Sciatic nerve (tissue), 2 donors: ENCODE data around the gene NR5A1. TPM values are rescaled to one million over a fixed set of nuclear protein-coding genes. Genes with fewer than 3 reads are reported as not detected.

Experiments used
- ATAC-seq: fragments of 200-7000 bp; cut with Tn5 transposase; one replicate; pipeline ENCODE4 v1.9.1; 2020; ENCODE audit warnings: mild to moderate bottlenecking, moderate library complexity
- DNase-seq: peaks from one replicate; pipeline ENCODE4 v3.0.0-alpha.2; 2020; ENCODE audit warnings: low spot score
- intact Hi-C: fragments of 100-400 bp; cut with DNase I; formaldehyde crosslinking; loops from one replicate; pipeline ENCODE4 v1.14.2; 2022
- total RNA-seq: library from RNA; stranded (reverse); fragmentation: NEBNext Ultra II Directional; extraction: Animal tissue kit (Norgen Biotek cat#: 25700); gene quantifications from one replicate; pipeline ENCODE4 v1.2.1, GENCODE V29; 2021
- donor health status: DM: no; HTN: no; CAD: no.
- donor health status: DM: no; HTN: no; CAD: no.

Gene NR5A1
- total RNA-seq, 1 donor from 2014 or later = not detected

DNA sequence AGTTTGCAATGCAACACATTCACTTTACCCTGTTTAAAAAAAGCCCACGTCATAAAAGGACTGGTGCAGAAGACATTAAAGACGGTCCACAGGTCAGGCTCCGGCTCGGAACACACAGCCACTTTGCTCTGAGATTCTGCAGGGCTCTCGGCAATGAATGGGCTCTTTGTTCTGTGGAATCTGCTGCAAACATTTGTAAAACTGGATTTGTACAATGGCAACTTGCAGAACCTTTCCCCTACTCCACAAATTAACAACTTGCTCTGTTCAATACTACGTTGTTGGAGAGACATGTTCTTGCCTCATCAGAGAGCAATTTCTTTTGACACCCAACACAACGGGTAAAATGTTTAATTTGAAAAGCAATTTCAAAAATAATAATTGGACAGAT is 13.0 kb upstream of the NR5A1 start:
- DNase-seq = no peak
- intact Hi-C loops = no loop called here
- peak; percentile 57 for ATAC-seq

DNA sequence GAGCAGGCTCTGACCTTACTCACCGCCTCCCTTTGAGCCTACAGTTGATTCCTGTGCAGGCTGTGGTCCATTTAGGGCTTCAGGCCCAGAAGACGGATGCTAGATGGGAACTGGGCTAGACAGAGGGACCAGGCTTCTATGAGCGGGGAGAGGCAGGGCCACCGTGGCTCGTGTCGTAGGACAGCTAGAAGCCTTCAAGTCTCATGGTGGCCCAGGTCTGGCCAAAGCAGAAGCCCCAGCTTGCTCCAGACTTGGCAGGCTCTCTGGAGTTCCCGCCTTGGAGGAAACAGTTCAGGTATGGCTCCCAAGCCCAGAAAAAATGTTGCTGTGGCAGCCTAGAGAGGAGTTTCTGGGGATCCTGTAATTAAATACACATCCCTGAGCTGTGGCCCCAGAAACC is 10.9 kb upstream of the NR5A1 start:
- no peak for ATAC-seq
- no peak for DNase-seq
- intact Hi-C loops = no loop called here

DNA sequence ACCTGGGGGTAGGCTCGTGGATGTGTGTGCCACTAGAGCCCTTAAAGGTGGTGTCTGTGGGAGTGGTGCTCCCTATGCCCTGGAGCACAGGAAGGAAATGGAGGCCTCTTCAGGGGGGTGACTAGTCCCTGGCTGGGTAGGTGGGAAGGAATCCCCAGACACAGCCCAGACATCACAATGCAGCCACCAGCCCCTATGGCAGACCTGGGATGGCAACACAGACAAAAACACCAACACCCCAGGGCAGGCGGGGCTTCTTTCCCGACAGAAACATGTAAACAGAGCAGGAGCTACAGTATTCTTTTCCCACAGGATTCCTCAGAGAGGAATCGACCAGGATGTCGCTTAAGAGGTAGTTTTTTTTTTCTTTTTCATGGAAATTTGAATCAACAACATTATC is 10.4 kb upstream of the NR5A1 start:
- DNase-seq (no peak), ATAC-seq (no peak)
- intact Hi-C loops = no loop called here

DNA sequence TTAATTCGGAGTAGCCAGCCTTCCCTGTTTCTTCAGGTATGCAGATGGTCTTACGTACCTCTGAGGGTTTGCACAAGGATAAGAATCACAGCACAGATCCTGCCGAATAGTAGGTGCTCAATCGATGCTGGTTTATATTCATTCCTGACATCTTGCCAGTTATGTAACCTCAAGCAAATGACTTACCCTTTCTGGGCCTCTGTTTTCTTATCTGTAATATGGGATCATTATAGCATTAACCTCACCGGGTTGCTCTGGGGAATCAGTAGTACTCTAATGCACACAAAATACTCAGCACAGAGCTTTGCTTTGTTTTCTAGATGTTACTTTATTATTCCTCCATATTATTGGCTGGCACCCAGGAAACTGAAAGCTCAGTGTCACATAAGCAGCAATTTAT is 7.7 kb upstream of the NR5A1 start:
- intact Hi-C loops = no loop called here
- DNase-seq (no peak), ATAC-seq (no peak)

DNA sequence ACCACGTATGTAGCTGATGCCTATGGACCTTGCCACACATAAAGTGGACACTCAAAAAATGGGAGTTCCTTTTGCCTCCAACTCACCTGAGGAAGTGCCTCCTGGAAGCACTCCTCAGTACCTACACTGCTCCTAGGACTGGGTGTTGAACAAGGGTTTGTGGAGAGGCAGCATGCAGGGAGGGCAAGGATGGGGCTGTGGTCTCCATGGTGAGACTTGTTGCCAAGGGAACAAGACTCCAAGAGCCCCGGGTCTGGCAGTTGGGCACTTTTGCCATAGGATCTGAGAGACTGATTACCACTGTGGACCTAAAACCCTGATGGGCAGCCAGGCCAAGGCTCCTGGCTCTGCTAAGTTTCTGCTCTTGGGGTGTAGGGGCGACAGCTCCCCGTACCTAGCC is 6.9 kb upstream of the NR5A1 start:
- no peak for DNase-seq
- ATAC-seq = no peak
- intact Hi-C loops = no loop called here

DNA sequence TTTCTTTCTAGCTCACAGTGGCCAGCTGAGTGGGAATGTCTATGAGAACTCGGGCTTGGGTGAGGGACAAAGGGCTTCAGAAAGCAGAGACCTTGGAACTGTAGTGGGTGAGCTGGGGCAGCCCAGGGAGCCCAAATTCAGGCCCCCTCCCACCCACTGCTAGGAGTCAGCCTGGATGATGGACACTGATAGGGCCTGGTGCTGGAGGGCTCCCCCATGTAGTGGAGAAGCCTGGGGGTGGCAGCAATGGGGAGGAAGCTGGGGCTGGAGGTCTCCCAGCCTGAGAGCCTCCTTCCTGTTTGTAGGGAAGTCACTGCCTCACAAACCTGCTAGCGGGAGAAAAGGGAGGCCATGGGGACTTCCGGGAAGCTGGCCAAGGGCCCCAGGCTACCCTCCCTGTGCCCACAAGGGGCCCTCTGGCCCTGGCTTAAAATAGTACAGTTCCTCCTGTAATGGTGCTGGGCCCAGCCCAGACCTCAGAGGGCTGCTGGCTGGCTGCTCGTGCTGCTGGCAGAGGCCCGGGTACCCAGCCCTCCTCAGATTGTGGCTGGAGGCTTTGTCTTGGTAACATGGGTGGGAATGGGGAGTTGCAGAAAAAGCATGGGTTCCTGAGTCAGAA is 6.3 kb upstream of the NR5A1 start:
- intact Hi-C loops = no loop called here
- ATAC-seq (no peak), DNase-seq (no peak)

DNA sequence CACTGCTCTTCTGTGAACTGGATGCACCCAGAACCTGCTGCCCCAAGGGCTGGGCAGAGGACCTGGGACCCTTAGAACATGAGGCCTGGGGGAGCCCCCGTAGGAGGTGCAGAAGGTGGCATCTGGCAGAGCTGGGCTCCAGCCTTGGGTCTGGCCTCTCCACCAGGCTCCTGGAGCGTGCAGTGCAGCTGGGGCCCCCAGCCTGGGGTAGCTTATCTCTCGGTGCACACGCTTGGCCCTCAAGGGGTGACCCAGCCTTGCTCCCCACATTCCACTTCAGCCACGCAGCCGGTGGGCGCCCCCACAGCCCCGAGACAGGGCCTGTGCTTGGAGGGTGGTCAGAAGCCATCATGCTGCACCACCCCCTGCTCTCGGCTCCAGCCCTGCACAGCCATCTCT is 5.6 kb upstream of the NR5A1 start:
- intact Hi-C loops = no loop called here

DNA sequence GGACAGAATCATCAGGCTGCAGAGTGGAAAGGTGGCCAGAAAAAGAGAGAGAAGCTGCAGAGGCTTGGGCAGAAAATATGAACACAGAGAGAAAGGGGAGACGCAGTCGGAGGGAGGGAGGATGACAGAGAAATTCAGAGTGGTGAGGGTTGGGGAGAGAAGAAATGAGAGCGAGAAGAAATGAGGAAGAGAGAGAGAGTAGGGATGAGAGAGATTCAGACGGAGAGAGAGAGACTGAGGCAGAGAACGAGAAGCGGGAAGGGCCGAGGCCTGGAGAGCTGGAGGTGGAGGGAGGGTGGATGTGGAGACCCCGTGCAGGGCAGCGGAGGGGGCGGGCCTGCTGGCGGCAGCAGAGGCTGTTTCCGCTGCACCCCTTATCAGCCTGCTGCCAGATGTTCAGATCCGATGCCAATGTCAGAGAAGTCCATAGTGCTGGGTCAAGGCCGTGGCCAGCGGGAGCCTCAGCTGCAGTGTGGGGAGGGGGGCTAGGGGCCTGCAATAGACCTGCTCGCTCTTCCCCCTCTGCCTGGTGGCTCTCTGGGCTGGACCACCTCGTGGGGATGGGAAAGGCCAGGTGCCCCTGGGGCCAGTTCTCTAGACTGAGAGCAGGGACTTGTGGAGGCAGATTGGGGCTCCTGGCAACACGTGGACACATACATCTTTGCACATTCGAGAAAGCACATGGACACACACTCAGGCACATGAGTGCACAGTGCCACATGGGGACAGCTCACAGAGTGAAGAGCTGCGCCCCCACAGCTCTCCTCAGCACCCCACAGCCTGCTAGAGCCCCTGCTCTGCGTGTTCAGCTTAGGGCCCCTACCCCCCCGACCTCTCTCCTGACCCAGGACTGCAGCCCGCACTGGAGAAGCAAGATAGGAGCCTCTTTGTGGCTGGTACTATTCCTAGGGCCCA is 4.9 kb upstream of the NR5A1 start:
- intact Hi-C loops = no loop called here
- DNase-seq (no peak), ATAC-seq (no peak)

More for the DNA sequence above, 5.6 kb upstream of the NR5A1 start:
- peak; percentile 22 for ATAC-seq
- DNase-seq = no peak

DNA sequence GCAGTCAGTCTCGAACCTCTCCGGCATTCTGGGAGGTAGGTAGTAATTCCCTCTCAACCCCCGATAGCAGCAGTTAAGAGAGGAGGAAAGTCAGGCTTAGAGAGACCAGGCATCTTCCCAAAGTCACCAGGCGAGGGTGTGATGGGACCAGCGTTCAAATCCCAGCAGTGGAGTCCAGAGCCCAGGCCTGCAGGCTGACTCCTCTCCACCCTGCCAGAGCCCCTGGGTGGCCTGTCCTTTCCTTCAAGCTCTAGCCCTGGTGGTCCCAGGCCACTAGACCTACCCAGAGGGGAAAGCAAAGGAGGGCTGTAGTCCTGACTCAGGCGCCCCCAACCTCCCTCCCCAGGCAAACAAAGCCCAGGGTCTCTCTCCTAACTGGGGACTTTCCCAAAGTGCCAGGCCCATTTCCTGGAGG is 4.2 kb upstream of the NR5A1 start:
- no peak for DNase-seq
- intact Hi-C loops = no loop called here
- peak; percentile 41 for ATAC-seq

DNA sequence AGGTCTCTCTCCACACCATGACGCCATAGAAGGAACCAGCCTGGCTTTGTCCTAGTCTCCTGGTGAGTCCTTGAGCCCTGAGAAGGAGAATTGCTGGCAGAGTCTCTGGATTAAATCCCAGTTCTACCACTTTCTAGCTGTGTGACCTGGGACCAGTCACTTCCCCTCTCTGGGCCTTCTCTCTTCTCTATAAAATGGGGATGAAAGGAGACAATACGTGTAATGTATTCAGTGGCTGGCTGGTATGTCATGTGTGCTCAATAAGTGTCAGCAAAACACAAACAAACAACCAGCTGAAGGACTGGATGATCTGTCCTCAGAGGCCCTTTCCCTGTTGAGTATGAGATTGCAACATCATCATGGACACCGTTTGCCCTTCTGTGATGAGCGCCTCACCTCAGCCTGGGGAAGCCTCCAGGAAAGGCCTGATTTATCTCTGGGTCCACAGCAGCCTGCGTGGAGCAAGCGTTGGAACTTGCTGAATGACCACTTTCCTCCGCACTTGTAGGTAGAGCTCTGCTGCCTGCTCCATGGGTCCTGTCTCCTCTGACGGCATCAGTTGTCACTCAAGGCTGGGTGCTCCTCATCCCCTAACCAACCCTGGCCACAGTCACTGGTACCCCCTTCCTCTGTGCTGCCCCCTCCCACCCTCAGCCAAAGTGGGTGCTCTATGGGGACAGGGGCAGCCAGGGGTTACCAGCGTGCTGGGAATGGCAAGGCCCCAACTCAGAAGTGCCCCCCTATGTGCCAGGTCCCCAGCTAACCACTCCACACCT is 3.6 kb upstream of the NR5A1 start:
- intact Hi-C loops = no loop called here
- ATAC-seq = no peak
- DNase-seq = no peak

DNA sequence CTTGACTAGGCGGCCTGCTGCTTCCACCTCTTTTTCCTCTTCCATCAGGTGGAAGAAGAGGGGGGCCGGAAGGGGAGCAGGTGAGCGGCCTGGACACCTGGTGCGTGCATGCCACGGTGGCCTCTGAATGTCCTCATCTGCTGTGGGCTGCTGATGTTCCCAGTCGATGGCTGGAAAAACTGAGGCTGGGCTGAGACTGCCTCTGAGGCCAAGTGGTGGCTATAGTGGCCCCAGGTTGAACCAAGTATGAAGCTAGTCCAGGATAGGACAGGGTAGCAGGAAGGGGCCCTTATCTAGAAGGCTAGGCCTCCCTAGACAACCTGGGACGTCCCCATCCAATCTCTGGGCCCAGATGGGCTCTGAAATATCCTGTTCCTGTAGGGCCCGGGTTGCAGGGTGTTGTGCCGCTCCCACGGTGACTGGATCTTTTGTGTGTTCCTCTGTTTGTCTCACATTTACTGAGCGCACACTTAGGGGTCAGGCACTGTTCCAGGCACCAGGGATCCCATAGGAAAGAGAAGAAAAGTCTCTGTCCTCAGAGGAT is 753 bp upstream of the NR5A1 start:
- ATAC-seq = no peak
- no peak for DNase-seq
- intact Hi-C loops = no loop called here

DNA sequence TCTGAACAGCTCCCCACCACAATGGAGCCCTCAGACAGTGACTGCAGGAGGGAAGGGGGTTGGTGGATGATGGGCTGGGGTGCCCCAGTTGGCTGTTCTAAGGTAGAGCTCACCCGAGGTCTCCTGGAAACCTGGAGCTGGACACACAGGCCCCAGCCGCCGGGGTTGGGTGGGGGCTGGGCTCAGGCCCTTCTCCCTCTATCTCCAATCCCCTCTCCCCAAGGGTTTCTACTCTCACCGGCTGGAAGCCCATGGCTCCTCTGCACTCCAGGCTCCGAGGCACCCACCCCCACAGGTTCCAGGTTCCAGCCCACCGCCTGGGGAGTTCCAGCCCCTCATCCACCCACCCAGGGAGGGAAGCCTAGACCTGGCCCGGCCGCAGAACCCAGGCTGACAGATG is 766 bp downstream of the NR5A1 start:
- ATAC-seq (no peak), DNase-seq (no peak)
- intact Hi-C loops = no loop called here

DNA sequence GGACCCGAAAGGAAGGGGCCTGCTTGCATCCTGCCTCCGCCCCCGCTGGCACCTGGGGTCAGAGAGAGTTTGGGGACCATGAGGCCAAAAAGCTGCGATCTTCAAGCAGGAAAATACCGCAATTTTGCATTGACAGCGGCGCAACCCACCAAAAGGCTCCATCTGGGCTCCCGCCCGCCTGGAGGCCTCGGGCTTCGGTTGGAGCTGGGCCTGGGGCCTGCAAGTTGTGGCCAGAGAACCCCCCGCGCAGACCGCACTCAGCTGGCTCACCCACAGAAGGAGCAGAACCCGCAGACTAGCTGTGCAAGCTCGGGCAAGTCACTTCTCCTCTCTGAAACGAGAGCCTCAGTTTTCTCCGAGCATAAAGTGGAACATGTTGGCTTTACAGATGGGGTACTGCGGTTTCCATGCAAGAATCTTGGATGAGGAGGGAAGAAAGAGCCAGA is 1.3 kb downstream of the NR5A1 start:
- intact Hi-C loops = no loop called here
- ATAC-seq = no peak

DNA sequence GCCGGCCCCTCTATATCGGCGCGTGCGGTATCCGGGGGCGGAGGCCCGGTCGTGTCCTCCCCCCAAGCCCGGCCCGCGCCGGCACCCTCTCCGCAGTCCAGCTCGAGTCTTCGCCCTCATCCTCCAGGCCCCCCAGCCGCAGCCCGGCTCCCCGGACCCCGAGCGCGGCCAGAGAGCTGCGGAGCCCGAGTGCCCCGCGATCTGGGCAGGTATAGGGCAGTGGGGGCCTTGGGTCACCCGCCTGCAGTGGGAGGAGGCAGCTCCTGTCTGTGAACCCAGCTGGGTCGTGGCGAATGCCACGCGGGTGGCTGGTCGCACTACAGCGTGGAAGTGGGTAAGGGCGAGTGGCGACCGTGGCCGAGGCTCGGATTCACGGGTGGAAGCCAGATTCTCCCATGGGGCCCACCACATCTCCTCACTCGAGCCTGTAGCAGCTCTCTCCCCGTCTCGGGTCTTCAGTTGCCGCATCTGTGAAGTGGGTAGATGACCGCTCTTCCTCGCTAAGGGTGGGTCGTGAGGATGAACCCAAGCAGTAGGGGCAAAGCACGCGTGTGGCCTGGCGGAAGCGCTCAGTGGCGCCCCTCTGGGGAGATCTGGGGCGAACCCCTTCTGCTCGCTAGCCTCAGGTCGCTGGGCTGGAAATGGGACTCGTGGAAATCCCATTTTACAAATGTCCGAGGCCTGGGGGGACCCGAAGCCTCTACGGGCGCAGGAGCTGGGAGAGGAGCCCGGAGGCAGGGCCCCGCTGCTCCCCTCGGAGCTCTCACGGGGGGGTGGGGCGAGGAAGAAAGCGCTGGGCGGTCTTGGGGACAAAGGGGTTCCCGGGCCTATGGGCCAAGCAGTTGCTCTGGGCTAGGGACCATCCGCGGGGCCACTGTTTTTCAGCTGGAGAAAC is 1.9 kb downstream of the NR5A1 start:
- ATAC-seq (no peak), DNase-seq (no peak)
- intact Hi-C loops = no loop called here

More for the DNA sequence above, 1.3 kb downstream of the NR5A1 start:
- no peak for DNase-seq

DNA sequence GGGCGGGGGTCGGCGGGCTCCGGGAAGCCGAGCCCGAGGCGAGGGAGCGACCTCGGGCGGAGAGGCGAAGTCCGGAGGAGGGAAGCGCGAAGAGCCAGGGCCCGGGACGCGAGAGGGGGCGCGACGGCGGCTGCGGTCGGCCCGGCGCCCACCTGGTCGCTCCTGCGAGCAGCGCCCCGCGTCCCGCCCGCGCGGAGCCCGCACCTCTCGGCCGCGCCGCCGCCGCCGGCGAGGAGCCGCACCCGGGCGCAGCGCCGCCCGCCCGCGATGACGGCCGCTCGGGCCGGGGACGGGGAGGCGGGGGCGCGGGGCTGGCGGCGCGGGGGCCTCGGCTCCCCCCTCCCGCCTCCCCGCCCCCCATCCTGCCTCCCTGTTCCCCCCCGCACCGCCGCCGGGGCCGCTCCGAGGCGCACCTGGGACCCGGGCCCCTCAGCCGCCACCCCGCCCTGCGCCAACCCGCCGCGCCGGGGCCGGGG is 2.6 kb downstream of the NR5A1 start:
- no peak for DNase-seq
- no peak for ATAC-seq
- intact Hi-C loops = no loop called here

DNA sequence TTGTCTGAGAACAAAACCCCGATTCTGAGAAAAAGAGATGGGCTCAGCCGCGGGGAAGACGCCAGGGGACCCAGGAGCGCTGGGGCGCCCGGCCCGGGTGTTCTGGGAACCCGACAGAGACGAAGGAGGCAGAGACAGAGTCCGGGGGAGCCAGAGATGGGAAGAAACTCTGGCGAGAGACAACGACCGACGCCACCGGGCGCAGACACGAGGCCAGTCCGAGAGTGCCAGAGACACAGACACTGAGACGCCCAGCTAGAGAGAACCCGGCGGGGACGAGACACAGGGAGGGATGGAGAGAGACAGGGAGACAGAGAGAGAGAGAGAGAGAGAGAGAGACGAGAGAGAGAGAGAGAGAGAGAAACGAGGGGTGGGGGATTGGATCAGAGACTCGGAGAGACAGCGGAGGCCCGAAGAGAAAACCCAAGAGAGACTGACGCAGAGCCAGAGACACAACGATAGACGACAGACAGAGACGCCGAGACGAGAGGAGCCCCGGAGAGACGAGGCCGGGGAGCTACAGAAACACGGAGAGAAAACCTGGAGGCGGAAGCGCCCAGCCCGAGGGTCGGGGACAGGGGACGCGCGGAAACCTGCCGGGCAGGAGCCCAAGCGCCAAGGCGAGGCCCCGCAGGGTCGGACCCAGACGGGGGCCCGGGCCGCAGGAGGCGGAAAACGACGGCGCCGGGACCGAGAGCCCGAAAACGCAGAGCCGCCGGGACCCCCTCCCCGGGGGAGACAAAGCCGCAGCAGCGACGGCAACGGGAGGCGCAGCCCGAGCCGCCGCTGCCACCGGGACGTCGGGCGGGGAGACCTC is 3.3 kb downstream of the NR5A1 start:
- ATAC-seq (no peak), DNase-seq (no peak)
- intact Hi-C loops = no loop called here
